ENCODE measurements around the gene SLC35G3.

- TF ChIP-seq CTCF (IDR thresholded peaks at IDR 0.05 in 4 of 5, conservative IDR thresholded peaks at IDR 0.05 in 1 of 5) (no peak), POLR2A (IDR thresholded peaks at IDR 0.05) (no peak)
Observed at GRCh38 chr17:35224436-35224835, 30.2 kb upstream of the SLC35G3 start.
